MM.1S (cell line): ENCODE data around the gene EOMES.

ENCODE experiments used
- DNase-seq: peaks from one replicate; pipeline ENCODE4 v3.0.0-alpha.2; 2015
- H2AFZ ChIP-seq: fragments of 300-600 bp; sonication (generic); 2 replicates; pipeline ENCODE4 v1.6.0; 2016; ENCODE audit warnings: antibody characterized with exemption, low read length
- H3F3A ChIP-seq: fragments of 300-600 bp; sonication (generic); 2 replicates; pipeline ENCODE4 v1.6.1; 2016; ENCODE audit warnings: mild to moderate bottlenecking, antibody characterized with exemption, low read length, moderate library complexity, mixed read lengths; ENCODE audit not compliant: insufficient read depth
- H3K27ac ChIP-seq: fragments of 300-600 bp; sonication (generic); 2 replicates; pipeline ENCODE4 v1.5.1; 2016; ENCODE audit warnings: mild to moderate bottlenecking, low read length
- H3K27me3 ChIP-seq: fragments of 300-600 bp; sonication (generic); replicated peaks from 2 replicates; pipeline ENCODE4 v1.6.0; 2016; ENCODE audit warnings: low read length; ENCODE audit not compliant: insufficient read depth
- H3K36me3 ChIP-seq: fragments of 300-600 bp; sonication (generic); replicated peaks from 2 replicates; pipeline ENCODE4 v1.6.1; 2016; ENCODE audit warnings: mild to moderate bottlenecking, low read length, mixed read lengths; ENCODE audit not compliant: insufficient read depth
- H3K4me1 ChIP-seq: fragments of 300-600 bp; sonication (generic); 2 replicates; pipeline ENCODE4 v1.6.1; 2016; ENCODE audit warnings: low read length, mixed read lengths
- H3K4me2 ChIP-seq: fragments of 300-600 bp; sonication (generic); 2 replicates; pipeline ENCODE4 v1.6.0; 2016; ENCODE audit warnings: low read depth, low read length
- H3K4me3 ChIP-seq: fragments of 300-600 bp; sonication (generic); 2 replicates; pipeline ENCODE4 v1.5.1; 2016; ENCODE audit warnings: low read length, mixed read lengths
- H3K79me2 ChIP-seq: fragments of 300-600 bp; sonication (generic); 2 replicates; pipeline ENCODE4 v1.6.1; 2016; ENCODE audit warnings: mixed run types, low read length, mixed read lengths
- H3K9ac ChIP-seq: fragments of 300-600 bp; sonication (generic); 2 replicates; pipeline ENCODE4 v1.6.1; 2016; ENCODE audit warnings: low read length, mixed read lengths
- H3K9me2 ChIP-seq: fragments of 300-600 bp; sonication (generic); replicated peaks from 2 replicates; pipeline ENCODE4 v1.6.1; 2016; ENCODE audit warnings: mild to moderate bottlenecking, low read length, mixed read lengths; ENCODE audit not compliant: insufficient read depth
- H3K9me3 ChIP-seq: fragments of 300-600 bp; sonication (generic); replicated peaks from 2 replicates; pipeline ENCODE4 v1.6.1; 2016; ENCODE audit warnings: mild to moderate bottlenecking, low read length, mixed read lengths; ENCODE audit not compliant: insufficient read depth
- H4K20me1 ChIP-seq: fragments of 300-600 bp; sonication (generic); 2 replicates; pipeline ENCODE4 v1.6.1; 2016; ENCODE audit warnings: mild to moderate bottlenecking, low read length, moderate library complexity, mixed read lengths; ENCODE audit not compliant: insufficient read depth
- CTCF ChIP-seq: fragments of 300-600 bp; sonication (generic); IDR thresholded peaks from 2 replicates; pipeline ENCODE4 v1.5.1; 2016; ENCODE audit warnings: antibody characterized with exemption, low read length, mixed read lengths
- EZH2 ChIP-seq: fragments of 300-600 bp; sonication (generic); optimal IDR thresholded peaks from 2 replicates; pipeline ENCODE3; 2017; ENCODE audit warnings: low read depth, mild to moderate bottlenecking, antibody characterized with exemption, low read length, mixed read lengths
- EZH2phosphoT487 ChIP-seq: fragments of 300-600 bp; sonication (generic); IDR thresholded peaks from 2 replicates; pipeline ENCODE4 v1.6.1; 2018; ENCODE audit warnings: antibody characterized with exemption, low read length

The EOMES gene

GRCh38 chr3:27726240-27726639 lies 4.1 kb upstream of the EOMES start:
- Histone ChIP-seq H3K9me3 (no peaks in the 10 kb centered on the region), H3K27ac (no peak overlapping the region), H3K4me2 (no peak overlapping the region), H4K20me1 (no peaks in the 10 kb centered on the region), H3K9me2 (no peaks in the 10 kb centered on the region), H2AFZ (no peak overlapping the region), H3K4me3 (no peak overlapping the region), H3K27me3 (no peaks in the 10 kb centered on the region), H3K79me2 (no peaks in the 10 kb centered on the region), H3K4me1 (no peaks in the 10 kb centered on the region), H3K36me3 (no peaks in the 10 kb centered on the region), H3F3A (no peaks in the 10 kb centered on the region), H3K9ac (no peak overlapping the region)
- TF ChIP-seq EZH2: no peak
- TF ChIP-seq CTCF: no peak
- TF ChIP-seq EZH2phosphoT487: no peak
- DNase-seq: no peak

- no peak overlapping the region for H3K4me2 ChIP-seq
- no peaks in the 10 kb centered on the region for H3F3A ChIP-seq
- no peaks in the 10 kb centered on the region for H3K9me3 ChIP-seq
- DNase-seq: no peak
- H2AFZ ChIP-seq: no peak overlapping the region
- no peaks in the 10 kb centered on the region for H3K9me2 ChIP-seq
- no peaks in the 10 kb centered on the region for H4K20me1 ChIP-seq
- no peaks in the 10 kb centered on the region for H3K4me1 ChIP-seq
- TF ChIP-seq CTCF: no peak
- no peak for TF ChIP-seq EZH2
- no peak for TF ChIP-seq EZH2phosphoT487
- no peaks in the 10 kb centered on the region for H3K27me3 ChIP-seq
- no peak overlapping the region for H3K27ac ChIP-seq
- no peak overlapping the region for H3K4me3 ChIP-seq
- no peaks in the 10 kb centered on the region for H3K79me2 ChIP-seq
- H3K36me3 ChIP-seq: no peaks in the 10 kb centered on the region
- no peak overlapping the region for H3K9ac ChIP-seq
Observed at GRCh38 chr3:27724459-27725197, 2.5 kb upstream of the EOMES start.

GRCh38 chr3:27723815-27724458 lies 1.8 kb upstream of the EOMES start:
- H3K4me1 ChIP-seq: no peaks in the 10 kb centered on the region
- TF ChIP-seq EZH2phosphoT487 (no peak), CTCF (no peak), EZH2 (no peak)

More at GRCh38 chr3:27723815-27724458, 1.8 kb upstream of the EOMES start:
- H3K9me3 ChIP-seq: no peaks in the 10 kb centered on the region
- H3K27me3 ChIP-seq: no peaks in the 10 kb centered on the region
- no peak overlapping the region for H3K9ac ChIP-seq
- H3K36me3 ChIP-seq: no peaks in the 10 kb centered on the region
- DNase-seq: no peak
- H3K4me3 ChIP-seq: no peak overlapping the region
- H3K4me2 ChIP-seq: no peak overlapping the region
- H3K27ac ChIP-seq: no peak overlapping the region
- H4K20me1 ChIP-seq: no peaks in the 10 kb centered on the region
- no peaks in the 10 kb centered on the region for H3K79me2 ChIP-seq
- no peaks in the 10 kb centered on the region for H3K9me2 ChIP-seq
- no peaks in the 10 kb centered on the region for H3F3A ChIP-seq
- H2AFZ ChIP-seq: no peak overlapping the region
